Glutamatergic neuron (in vitro differentiated cells): ENCODE measurements around the gene EIF3K. TPM values are rescaled to one million over a fixed set of nuclear protein-coding genes. Genes with fewer than 3 reads are reported as not detected.

Experiments used
- DNase-seq: peaks from one replicate; pipeline ENCODE4 v3.0.0; 2022
- H3K27ac Mint-ChIP-seq: one replicate; pipeline ENCODE4 v1.8.0; 2020; ENCODE audit warnings: mild to moderate bottlenecking, mixed read lengths, inconsistent platforms; ENCODE audit not compliant: unreplicated experiment
- H3K27me3 Mint-ChIP-seq: one replicate; pipeline ENCODE4 v1.8.0; 2020; ENCODE audit warnings: mild to moderate bottlenecking, moderate library complexity, mixed read lengths, inconsistent platforms; ENCODE audit not compliant: unreplicated experiment
- H3K36me3 Mint-ChIP-seq: one replicate; pipeline ENCODE4 v1.8.0; 2020; ENCODE audit warnings: mild to moderate bottlenecking, mixed read lengths, inconsistent platforms; ENCODE audit not compliant: unreplicated experiment
- H3K4me1 Mint-ChIP-seq: one replicate; pipeline ENCODE4 v1.8.0; 2020; ENCODE audit warnings: mild to moderate bottlenecking, low read depth, mixed read lengths, inconsistent platforms; ENCODE audit not compliant: unreplicated experiment
- H3K4me3 Mint-ChIP-seq: one replicate; pipeline ENCODE4 v1.8.0; 2020; ENCODE audit warnings: mild to moderate bottlenecking, mixed read lengths, inconsistent platforms; ENCODE audit not compliant: unreplicated experiment
- H3K9me3 Mint-ChIP-seq: one replicate; pipeline ENCODE4 v1.8.0; 2020; ENCODE audit warnings: mild to moderate bottlenecking, moderate library complexity, mixed read lengths, inconsistent platforms; ENCODE audit not compliant: unreplicated experiment
- total RNA-seq: library from RNA; stranded (reverse); fragmentation: NEBNext Ultra II Directional; extraction: Animal tissue kit (Norgen Biotek cat#: 25700); gene quantifications from one replicate; pipeline ENCODE4 v1.2.1, GENCODE V29; 2021; ENCODE audit not compliant: unreplicated experiment
- TF ChIP-seq, protein P1 (sequence below): fragments of 200-600 bp; sonication (generic); IDR thresholded peaks from one replicate; pipeline ENCODE4 v1.5.0; 2021; ENCODE audit not compliant: partially characterized antibody, unreplicated experiment

EIF3K gene
- total RNA-seq, 1 donor from 2014 or later: 247 TPM

DNA sequence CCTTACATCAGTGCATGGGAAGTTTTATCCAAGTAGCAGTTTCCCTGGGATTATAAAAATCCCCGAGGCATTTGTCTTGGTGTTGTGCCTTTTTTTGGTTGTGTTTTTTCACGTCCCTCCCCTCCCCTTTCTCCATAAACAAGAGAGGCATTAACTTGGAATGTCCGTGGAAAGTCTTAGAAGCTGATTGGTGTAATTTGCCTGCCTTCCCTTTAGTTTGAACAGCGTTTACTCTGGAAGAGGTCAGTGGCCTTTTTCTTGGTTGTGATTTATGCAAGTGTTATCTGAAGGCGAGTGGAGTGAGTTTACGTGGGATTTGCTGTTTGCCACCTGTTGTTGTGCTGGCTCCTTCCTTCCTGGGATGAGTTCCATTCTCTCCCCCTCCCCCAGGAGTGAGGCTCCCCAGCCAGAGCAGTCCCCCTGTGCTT, 35.7 kb downstream of the EIF3K start:
- Mint-ChIP-seq H3K27ac (peak overlapping the region; percentile 98), H3K36me3 (no peaks in the 10 kb centered on the region), H3K27me3 (peaks cover 10% of the 10 kb centered on the region), H3K4me1 (peaks cover 61% of the 10 kb centered on the region), H3K4me3 (peak overlapping the region; percentile 79), H3K9me3 (peaks cover 23% of the 10 kb centered on the region)
- DNase-seq: no peak
- TF ChIP-seq, protein P1, sequence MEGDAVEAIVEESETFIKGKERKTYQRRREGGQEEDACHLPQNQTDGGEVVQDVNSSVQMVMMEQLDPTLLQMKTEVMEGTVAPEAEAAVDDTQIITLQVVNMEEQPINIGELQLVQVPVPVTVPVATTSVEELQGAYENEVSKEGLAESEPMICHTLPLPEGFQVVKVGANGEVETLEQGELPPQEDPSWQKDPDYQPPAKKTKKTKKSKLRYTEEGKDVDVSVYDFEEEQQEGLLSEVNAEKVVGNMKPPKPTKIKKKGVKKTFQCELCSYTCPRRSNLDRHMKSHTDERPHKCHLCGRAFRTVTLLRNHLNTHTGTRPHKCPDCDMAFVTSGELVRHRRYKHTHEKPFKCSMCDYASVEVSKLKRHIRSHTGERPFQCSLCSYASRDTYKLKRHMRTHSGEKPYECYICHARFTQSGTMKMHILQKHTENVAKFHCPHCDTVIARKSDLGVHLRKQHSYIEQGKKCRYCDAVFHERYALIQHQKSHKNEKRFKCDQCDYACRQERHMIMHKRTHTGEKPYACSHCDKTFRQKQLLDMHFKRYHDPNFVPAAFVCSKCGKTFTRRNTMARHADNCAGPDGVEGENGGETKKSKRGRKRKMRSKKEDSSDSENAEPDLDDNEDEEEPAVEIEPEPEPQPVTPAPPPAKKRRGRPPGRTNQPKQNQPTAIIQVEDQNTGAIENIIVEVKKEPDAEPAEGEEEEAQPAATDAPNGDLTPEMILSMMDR: no peak

DNA sequence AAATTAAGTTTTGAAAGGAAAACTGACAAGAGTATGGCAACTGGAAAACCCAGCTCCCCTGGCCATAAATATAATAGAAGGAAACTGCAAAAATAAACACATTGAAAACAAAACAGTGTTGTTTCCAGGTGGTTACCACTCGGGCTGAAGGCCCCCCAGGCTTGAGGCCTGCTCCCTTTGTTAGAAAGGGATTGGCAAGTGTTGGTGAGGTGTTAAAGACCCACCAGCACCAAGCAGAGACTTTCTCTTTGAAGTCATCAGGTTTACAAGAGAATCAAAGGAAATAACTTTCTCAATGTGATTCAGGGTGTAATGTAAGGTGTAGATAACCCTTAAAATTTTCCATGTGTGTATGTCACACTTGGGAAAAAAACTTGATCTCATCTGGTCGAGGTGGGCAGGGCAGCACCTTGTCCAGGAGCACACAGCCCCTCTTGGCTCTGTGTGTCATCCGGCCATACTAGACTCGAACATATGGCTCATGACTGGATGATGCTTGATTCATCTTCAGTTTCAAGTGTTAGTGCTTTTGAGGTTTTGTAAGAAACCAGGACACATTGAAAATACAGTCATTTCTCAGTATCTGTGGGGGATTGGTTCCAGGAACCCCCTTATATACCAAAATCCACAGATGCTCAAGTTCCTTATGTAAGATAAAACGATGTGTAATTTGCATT, 36.3 kb downstream of the EIF3K start:
- peaks cover 58% of the 10 kb centered on the region for H3K4me1 Mint-ChIP-seq
- no peaks in the 10 kb centered on the region for H3K36me3 Mint-ChIP-seq
- peak overlapping the region; percentile 79 for H3K4me3 Mint-ChIP-seq
- H3K27me3 Mint-ChIP-seq: peaks cover 10% of the 10 kb centered on the region
- peak overlapping the region; percentile 98 for H3K27ac Mint-ChIP-seq
- peaks cover 21% of the 10 kb centered on the region for H3K9me3 Mint-ChIP-seq
- TF ChIP-seq, protein P1: no peak
- DNase-seq: no peak

DNA sequence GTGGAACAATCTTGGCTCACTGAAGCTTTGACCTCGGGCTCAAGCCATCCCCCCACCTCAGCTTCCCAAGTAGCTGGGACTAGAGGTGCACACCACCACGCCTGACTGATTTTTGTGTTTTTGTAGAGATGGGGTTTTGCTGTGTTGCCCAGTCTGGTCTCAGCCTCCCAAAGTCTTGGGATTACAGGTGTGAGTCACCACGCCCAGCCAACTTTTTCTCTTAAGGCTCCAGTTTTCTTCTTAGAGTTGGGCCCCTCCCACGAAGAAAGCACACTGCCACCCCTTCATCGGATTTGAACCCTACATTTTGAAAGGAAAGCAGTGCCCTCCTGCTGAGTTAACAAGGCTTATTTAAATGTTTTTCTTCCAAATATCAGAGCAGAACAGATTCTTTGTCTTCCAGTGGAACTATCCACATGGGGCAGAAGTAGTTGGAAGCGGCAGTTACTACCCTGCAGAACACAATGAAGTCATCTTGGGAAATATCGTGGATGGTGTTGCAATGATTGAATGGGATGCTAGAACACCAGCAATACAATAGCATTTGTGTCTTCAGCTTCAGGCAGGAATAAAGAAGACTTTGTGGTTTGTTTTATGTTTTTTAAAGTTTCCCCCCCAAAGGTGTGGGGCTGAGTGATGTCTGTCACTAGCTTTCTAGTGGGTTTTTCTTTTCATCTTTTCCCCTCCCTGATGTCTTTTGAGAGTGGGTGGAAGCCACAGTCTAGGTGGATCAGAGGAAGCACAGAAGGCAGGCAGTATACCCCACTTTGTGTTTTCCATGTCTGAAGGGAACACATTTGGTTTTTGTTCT, 37.4 kb downstream of the EIF3K start:
- peak overlapping the region; percentile 98 for H3K27ac Mint-ChIP-seq
- TF ChIP-seq, protein P1: no peak
- no peak for DNase-seq
- peaks cover 19% of the 10 kb centered on the region for H3K9me3 Mint-ChIP-seq
- peaks cover 10% of the 10 kb centered on the region for H3K27me3 Mint-ChIP-seq
- H3K4me3 Mint-ChIP-seq: peak overlapping the region; percentile 79
- no peaks in the 10 kb centered on the region for H3K36me3 Mint-ChIP-seq
- H3K4me1 Mint-ChIP-seq: peaks cover 63% of the 10 kb centered on the region

DNA sequence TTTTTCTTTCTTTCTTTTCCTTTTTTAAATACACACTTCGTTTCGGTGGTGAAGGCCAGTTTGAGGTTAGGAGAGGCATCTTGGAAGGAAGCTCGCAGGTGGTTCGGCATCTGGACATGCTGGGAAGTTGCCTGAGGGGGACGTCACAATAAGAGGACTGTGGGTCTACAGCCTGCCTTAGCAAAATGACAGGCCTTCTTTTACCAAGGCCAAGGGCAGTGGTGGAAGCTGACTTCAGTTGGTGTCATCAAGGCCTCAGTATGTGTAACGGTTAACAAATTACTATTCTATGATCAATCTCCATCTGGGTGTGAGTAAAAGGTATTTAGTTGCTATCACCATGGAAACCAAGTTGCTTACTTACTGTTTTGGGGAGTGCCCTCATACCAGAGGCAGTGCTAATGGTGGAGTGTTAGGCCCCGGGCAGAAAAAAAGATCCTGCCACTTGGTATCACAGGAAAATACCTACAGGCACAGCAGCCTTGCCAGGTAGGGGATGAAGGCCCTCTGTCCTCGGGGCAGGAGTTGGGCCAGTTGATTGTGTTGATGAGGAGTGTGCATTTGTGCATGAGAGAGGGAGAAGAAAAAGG, 38.7 kb downstream of the EIF3K start:
- peak overlapping the region; percentile 84 for H3K27ac Mint-ChIP-seq
- H3K4me3 Mint-ChIP-seq: peak overlapping the region; percentile 48
- no peak for DNase-seq
- no peaks in the 10 kb centered on the region for H3K36me3 Mint-ChIP-seq
- H3K27me3 Mint-ChIP-seq: peaks cover 10% of the 10 kb centered on the region
- H3K9me3 Mint-ChIP-seq: peaks cover 10% of the 10 kb centered on the region
- H3K4me1 Mint-ChIP-seq: peaks cover 63% of the 10 kb centered on the region
- TF ChIP-seq, protein P1: no peak
